GM12878 (cell line): ENCODE data around the gene TBCE.

Experiments
- EP300 ChIP-seq, 2 experiments: fragments of 150-350 bp in 1 of 2; IDR thresholded peaks; 2 replicates each; pipeline ENCODE4 v1.6.1; 2011 to 2012; ENCODE audit warnings: low read depth in 2 of 2, low read length in 2 of 2, borderline replicate concordance in 1 of 2, improper control_type of control experiment in 1 of 2, inconsistent platforms in 1 of 2; ENCODE audit not compliant: control insufficient read depth in 1 of 2
- FOS ChIP-seq: IDR thresholded peaks from 3 replicates; pipeline ENCODE4 v1.6.1; 2011; ENCODE audit warnings: borderline replicate concordance; ENCODE audit not compliant: insufficient read length; ENCODE audit errors: extremely low read depth
- FOXM1 ChIP-seq: IDR thresholded peaks from 2 replicates; pipeline ENCODE4 v1.6.1; 2012; ENCODE audit warnings: low read depth, mild to moderate bottlenecking, inconsistent platforms, low read length, moderate library complexity
- MXI1 ChIP-seq: fragments of 150-350 bp; IDR thresholded peaks from 2 replicates; pipeline ENCODE4 v1.6.1; 2011; ENCODE audit warnings: low read depth, mild to moderate bottlenecking, inconsistent platforms, low read length, improper control_type of control experiment
- POLR2AphosphoS5 ChIP-seq: IDR thresholded peaks from 2 replicates; pipeline ENCODE4 v1.6.1; 2011; ENCODE audit warnings: mild to moderate bottlenecking, low read length, inconsistent platforms
- SP1 ChIP-seq: IDR thresholded peaks from one replicate; pipeline ENCODE4 v1.6.1; 2011; ENCODE audit warnings: low read depth, low read length
- SUZ12 ChIP-seq: fragments of 200-600 bp; sonication (generic); IDR thresholded peaks from one replicate; pipeline ENCODE4 v1.6.1; 2018; ENCODE audit warnings: antibody characterized with exemption, mild to moderate bottlenecking; ENCODE audit not compliant: unreplicated experiment
- TF ChIP-seq, protein P1 (sequence below), 3 experiments: IDR thresholded peaks in 2 of 3; conservative IDR thresholded peaks in 1 of 3; 2 replicates each; pipeline ENCODE4 v1.5.1; 2011; ENCODE audit warnings: low read depth in 3 of 3, low read length in 3 of 3, mild to moderate bottlenecking in 3 of 3, control low read depth in 2 of 3, moderate library complexity in 2 of 3, inconsistent platforms in 1 of 3, mixed read lengths in 1 of 3; ENCODE audit not compliant: control insufficient read depth in 2 of 3, insufficient read depth in 1 of 3; ENCODE audit errors: extremely low read depth in 1 of 3
- TF ChIP-seq, protein P2 (sequence below): fragments of 450-650 bp; conservative IDR thresholded peaks from 2 replicates; pipeline ENCODE4 v1.6.1; 2017; ENCODE audit warnings: mild to moderate bottlenecking, moderate library complexity
- TF ChIP-seq, protein P3 (sequence below): IDR thresholded peaks from 2 replicates; pipeline ENCODE4 v1.6.1; 2012; ENCODE audit warnings: low read depth, low read length, improper control_type of control experiment

DNA sequence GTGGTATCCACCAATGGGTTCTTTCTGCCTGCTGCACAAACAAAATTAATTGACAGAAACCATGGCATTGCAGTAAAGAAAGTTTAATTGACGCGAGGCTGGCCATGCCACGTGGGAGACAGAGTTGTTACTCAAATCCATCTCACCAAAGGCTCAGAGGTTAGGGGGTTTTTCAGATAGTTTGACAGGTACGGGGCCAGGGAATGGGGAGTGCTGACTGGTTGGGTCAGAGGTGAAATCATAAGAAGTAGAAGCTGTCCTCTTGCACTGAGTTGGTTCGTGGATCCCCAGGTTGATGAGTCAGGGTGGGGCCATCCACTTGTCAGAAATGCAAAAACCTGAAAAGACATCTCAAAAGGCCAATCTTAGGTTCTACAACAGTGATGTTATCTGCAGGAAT, 941 bp upstream of the TBCE start:
- TF ChIP-seq, protein P1, sequence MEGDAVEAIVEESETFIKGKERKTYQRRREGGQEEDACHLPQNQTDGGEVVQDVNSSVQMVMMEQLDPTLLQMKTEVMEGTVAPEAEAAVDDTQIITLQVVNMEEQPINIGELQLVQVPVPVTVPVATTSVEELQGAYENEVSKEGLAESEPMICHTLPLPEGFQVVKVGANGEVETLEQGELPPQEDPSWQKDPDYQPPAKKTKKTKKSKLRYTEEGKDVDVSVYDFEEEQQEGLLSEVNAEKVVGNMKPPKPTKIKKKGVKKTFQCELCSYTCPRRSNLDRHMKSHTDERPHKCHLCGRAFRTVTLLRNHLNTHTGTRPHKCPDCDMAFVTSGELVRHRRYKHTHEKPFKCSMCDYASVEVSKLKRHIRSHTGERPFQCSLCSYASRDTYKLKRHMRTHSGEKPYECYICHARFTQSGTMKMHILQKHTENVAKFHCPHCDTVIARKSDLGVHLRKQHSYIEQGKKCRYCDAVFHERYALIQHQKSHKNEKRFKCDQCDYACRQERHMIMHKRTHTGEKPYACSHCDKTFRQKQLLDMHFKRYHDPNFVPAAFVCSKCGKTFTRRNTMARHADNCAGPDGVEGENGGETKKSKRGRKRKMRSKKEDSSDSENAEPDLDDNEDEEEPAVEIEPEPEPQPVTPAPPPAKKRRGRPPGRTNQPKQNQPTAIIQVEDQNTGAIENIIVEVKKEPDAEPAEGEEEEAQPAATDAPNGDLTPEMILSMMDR (IDR thresholded peaks at IDR 0.05 in 2 of 3, conservative IDR thresholded peaks at IDR 0.05 in 1 of 3; ENCODE audit: control insufficient read depth in 2 of 3, extremely low read depth in 1 of 3, insufficient read depth in 1 of 3, low read depth in 3 of 3, low read length in 3 of 3), result no peak
- TF ChIP-seq FOXM1 (no peak), FOS (no peak), POLR2AphosphoS5 (no peak), EP300 (IDR thresholded peaks at IDR 0.05; ENCODE audit: borderline replicate concordance in 1 of 2, control insufficient read depth in 1 of 2, low read depth in 2 of 2, low read length in 2 of 2) (no peak), MXI1 (no peak), SUZ12 (no peak), SP1 (no peak)
- TF ChIP-seq, protein P2, sequence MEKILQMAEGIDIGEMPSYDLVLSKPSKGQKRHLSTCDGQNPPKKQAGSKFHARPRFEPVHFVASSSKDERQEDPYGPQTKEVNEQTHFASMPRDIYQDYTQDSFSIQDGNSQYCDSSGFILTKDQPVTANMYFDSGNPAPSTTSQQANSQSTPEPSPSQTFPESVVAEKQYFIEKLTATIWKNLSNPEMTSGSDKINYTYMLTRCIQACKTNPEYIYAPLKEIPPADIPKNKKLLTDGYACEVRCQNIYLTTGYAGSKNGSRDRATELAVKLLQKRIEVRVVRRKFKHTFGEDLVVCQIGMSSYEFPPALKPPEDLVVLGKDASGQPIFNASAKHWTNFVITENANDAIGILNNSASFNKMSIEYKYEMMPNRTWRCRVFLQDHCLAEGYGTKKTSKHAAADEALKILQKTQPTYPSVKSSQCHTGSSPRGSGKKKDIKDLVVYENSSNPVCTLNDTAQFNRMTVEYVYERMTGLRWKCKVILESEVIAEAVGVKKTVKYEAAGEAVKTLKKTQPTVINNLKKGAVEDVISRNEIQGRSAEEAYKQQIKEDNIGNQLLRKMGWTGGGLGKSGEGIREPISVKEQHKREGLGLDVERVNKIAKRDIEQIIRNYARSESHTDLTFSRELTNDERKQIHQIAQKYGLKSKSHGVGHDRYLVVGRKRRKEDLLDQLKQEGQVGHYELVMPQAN, result no peak
- TF ChIP-seq, protein P3, sequence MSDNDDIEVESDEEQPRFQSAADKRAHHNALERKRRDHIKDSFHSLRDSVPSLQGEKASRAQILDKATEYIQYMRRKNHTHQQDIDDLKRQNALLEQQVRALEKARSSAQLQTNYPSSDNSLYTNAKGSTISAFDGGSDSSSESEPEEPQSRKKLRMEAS, result no peak
